OCI-LY3 (cell line): ENCODE data around the gene NLRC5.

Experiments used
- H2AFZ ChIP-seq: fragments of 200-600, 300-600 bp; shearing (Covaris generic); 2 replicates; pipeline ENCODE4 v1.6.0; 2014; ENCODE audit warnings: antibody characterized with exemption, low read depth, low read length
- H3K27ac ChIP-seq: fragments of 200-600, 300-600 bp; sonication (generic); 2 replicates; pipeline ENCODE4 v1.5.1; 2014; ENCODE audit warnings: mild to moderate bottlenecking, low read length, moderate library complexity, mixed read lengths
- H3K27me3 ChIP-seq: fragments of 200-600, 300-600 bp; sonication (generic); 2 replicates; pipeline ENCODE4 v1.6.1; 2014; ENCODE audit warnings: low read depth, low read length, mixed read lengths
- H3K36me3 ChIP-seq: fragments of 200-600, 300-600 bp; sonication (generic); replicated peaks from 2 replicates; pipeline ENCODE3; 2014; ENCODE audit warnings: low read depth, low read length, mixed read lengths
- H3K4me1 ChIP-seq: fragments of 300-600, 200-600 bp; sonication (generic); 2 replicates; pipeline ENCODE4 v1.6.1; 2014; ENCODE audit warnings: low read length, mixed read lengths
- H3K4me2 ChIP-seq: fragments of 200-600, 300-600 bp; sonication (generic); 2 replicates; pipeline ENCODE4 v1.6.1; 2014; ENCODE audit warnings: low read length, mixed read lengths
- H3K4me3 ChIP-seq: fragments of 300-600, 200-600 bp; sonication (generic); 2 replicates; pipeline ENCODE4 v1.5.1; 2014; ENCODE audit warnings: antibody characterized with exemption, mild to moderate bottlenecking, low read length, moderate library complexity
- H3K79me2 ChIP-seq: fragments of 300-600, 200-600 bp; shearing (Covaris generic); 2 replicates; pipeline ENCODE4 v1.6.1; 2014; ENCODE audit warnings: mild to moderate bottlenecking, low read length, mixed read lengths
- H3K9ac ChIP-seq: fragments of 300-600, 200-600 bp; shearing (Covaris generic); 2 replicates; pipeline ENCODE4 v1.6.0; 2014; ENCODE audit warnings: mild to moderate bottlenecking, low read length, moderate library complexity
- H3K9me3 ChIP-seq: fragments of 200-600, 300-600 bp; shearing (Covaris generic); 2 replicates; pipeline ENCODE4 v1.6.1; 2014; ENCODE audit warnings: low read length, mixed read lengths; ENCODE audit not compliant: insufficient read depth
- H4K20me1 ChIP-seq: fragments of 200-600, 300-600 bp; sonication (generic); 2 replicates; pipeline ENCODE4 v1.6.1; 2016; ENCODE audit warnings: low read length, mixed read lengths; ENCODE audit not compliant: insufficient read depth
- CTCF ChIP-seq: fragments of 200-600, 300-600 bp; sonication (generic); IDR thresholded peaks from 2 replicates; pipeline ENCODE4 v1.5.1; 2014; ENCODE audit warnings: antibody characterized with exemption, low read length, low read depth
- EZH2phosphoT487 ChIP-seq: fragments of 200-600 bp; shearing (Covaris generic); IDR thresholded peaks from 2 replicates; pipeline ENCODE4 v1.6.1; 2018; ENCODE audit warnings: antibody characterized with exemption, mixed run types, low read depth

Gene NLRC5

GRCh38 chr16:57019746-57020145, 30.4 kb downstream of the NLRC5 start:
- Histone ChIP-seq H3K4me1 (peaks cover 5% of the 10 kb centered on the region), H3K27me3 (no peaks in the 10 kb centered on the region), H3K4me2 (no peak overlapping the region), H2AFZ (no peak overlapping the region), H3K36me3 (peaks cover 41% of the 10 kb centered on the region), H3K79me2 (no peaks in the 10 kb centered on the region), H3K9ac (no peak overlapping the region), H4K20me1 (no peaks in the 10 kb centered on the region), H3K27ac (no peak overlapping the region), H3K9me3 (no peaks in the 10 kb centered on the region), H3K4me3 (no peak overlapping the region)
- TF ChIP-seq CTCF: no peak
- TF ChIP-seq EZH2phosphoT487: no peak

GRCh38 chr16:57020651-57021050, 31.3 kb downstream of the NLRC5 start:
- H3K27me3 ChIP-seq: no peaks in the 10 kb centered on the region
- no peak overlapping the region for H3K4me3 ChIP-seq
- H3K36me3 ChIP-seq: peaks cover 41% of the 10 kb centered on the region
- no peak overlapping the region for H3K27ac ChIP-seq
- TF ChIP-seq EZH2phosphoT487 (no peak), CTCF (no peak)
- H3K9me3 ChIP-seq: no peaks in the 10 kb centered on the region
- H2AFZ ChIP-seq: no peak overlapping the region
- H4K20me1 ChIP-seq: no peaks in the 10 kb centered on the region
- no peaks in the 10 kb centered on the region for H3K79me2 ChIP-seq
- H3K9ac ChIP-seq: no peak overlapping the region
- no peaks in the 10 kb centered on the region for H3K4me1 ChIP-seq
- H3K4me2 ChIP-seq: no peak overlapping the region

- Histone ChIP-seq H3K4me3 (no peak overlapping the region), H3K27me3 (no peaks in the 10 kb centered on the region), H3K9me3 (no peaks in the 10 kb centered on the region), H3K79me2 (no peaks in the 10 kb centered on the region), H3K36me3 (peaks cover 45% of the 10 kb centered on the region), H3K27ac (no peak overlapping the region), H3K4me1 (no peaks in the 10 kb centered on the region), H3K9ac (no peak overlapping the region), H3K4me2 (no peak overlapping the region), H2AFZ (no peak overlapping the region), H4K20me1 (no peaks in the 10 kb centered on the region)
- TF ChIP-seq CTCF (no peak), EZH2phosphoT487 (no peak)
Measured at GRCh38 chr16:57021757-57022156, 32.4 kb downstream of the NLRC5 start.

- H3K4me3 ChIP-seq: no peak overlapping the region
- H3K27ac ChIP-seq: no peak overlapping the region
- no peaks in the 10 kb centered on the region for H3K4me1 ChIP-seq
- no peak for TF ChIP-seq EZH2phosphoT487
- no peak for TF ChIP-seq CTCF
- peaks cover 41% of the 10 kb centered on the region for H3K36me3 ChIP-seq
- no peak overlapping the region for H3K4me2 ChIP-seq
- no peaks in the 10 kb centered on the region for H3K9me3 ChIP-seq
- no peak overlapping the region for H2AFZ ChIP-seq
- no peaks in the 10 kb centered on the region for H4K20me1 ChIP-seq
- no peaks in the 10 kb centered on the region for H3K79me2 ChIP-seq
- no peak overlapping the region for H3K9ac ChIP-seq
- H3K27me3 ChIP-seq: no peaks in the 10 kb centered on the region
Measured at GRCh38 chr16:57022445-57022844, 33.1 kb downstream of the NLRC5 start.
